Gastrocnemius medialis (tissue), 4 donors: Measurements from ENCODE around the gene RAB14.

Experiments
- CTCF ChIP-seq, 5 experiments: fragments of 450-650 bp in 3 of 5; fragments of 200-600 bp in 2 of 5; sonication (generic) in 2 of 5; IDR thresholded peaks in 4 of 5; conservative IDR thresholded peaks in 1 of 5; 1 replicate in 4 of 5; 2 replicates in 1 of 5; pipeline ENCODE4 v1.5.1; 2016 to 2019; ENCODE audit warnings: antibody characterized with exemption in 5 of 5, mild to moderate bottlenecking in 3 of 5, moderate library complexity in 3 of 5
- POLR2A ChIP-seq, 2 donors: fragments of 450-650 bp; IDR thresholded peaks; one replicate each; pipeline ENCODE4 v1.6.1; 2017; ENCODE audit warnings: antibody characterized with exemption in 2 of 2, mild to moderate bottlenecking in 2 of 2, moderate library complexity in 2 of 2

- no peak for TF ChIP-seq POLR2A (IDR thresholded peaks at IDR 0.05)
- no peak for TF ChIP-seq CTCF (IDR thresholded peaks at IDR 0.05 in 4 of 5, conservative IDR thresholded peaks at IDR 0.05 in 1 of 5)
These were observed 5.3 kb downstream of the RAB14 start for GRCh38 chr9:121196389-121196788.
